Endodermal cell (in vitro differentiated cells): ENCODE data around the gene SCAMP3. TPM values are rescaled to one million over a fixed set of nuclear protein-coding genes. Genes with fewer than 3 reads are reported as not detected.
A peak's percentile ranks its signal among the peaks of the same experiment; 100 is the strongest.

ENCODE experiments used
- DNase-seq: peaks from one replicate; pipeline ENCODE4 v3.0.0-alpha.2; 2017
- H3K27ac ChIP-seq: 2 replicates; pipeline ENCODE4 v1.5.1; 2013; ENCODE audit warnings: mild to moderate bottlenecking, low read depth, low read length, moderate library complexity
- H3K27me3 ChIP-seq: 2 replicates; pipeline ENCODE4 v1.6.1; 2013; ENCODE audit warnings: mild to moderate bottlenecking, low read length, moderate library complexity; ENCODE audit not compliant: insufficient read depth, control insufficient read depth, poor library complexity, severe bottlenecking
- H3K36me3 ChIP-seq: 2 replicates; pipeline ENCODE4 v1.7.0; 2013; ENCODE audit warnings: mild to moderate bottlenecking, low read length, moderate library complexity; ENCODE audit not compliant: control insufficient read depth, insufficient read depth
- H3K4me1 ChIP-seq: one replicate; pipeline ENCODE4 v1.7.0; 2013; ENCODE audit warnings: low read length; ENCODE audit not compliant: control insufficient read depth, insufficient read depth
- H3K4me3 ChIP-seq: 2 replicates; pipeline ENCODE4 v1.5.1; 2013; ENCODE audit warnings: mild to moderate bottlenecking, low read length, moderate library complexity
- H3K9ac ChIP-seq: 2 replicates; pipeline ENCODE4 v1.6.1; 2013; ENCODE audit warnings: mild to moderate bottlenecking, low read length, moderate library complexity; ENCODE audit not compliant: poor library complexity, severe bottlenecking; ENCODE audit errors: extremely low read depth
- H3K9me3 ChIP-seq: 2 replicates; pipeline ENCODE4 v1.6.1; 2013; ENCODE audit warnings: mild to moderate bottlenecking, low read length, moderate library complexity; ENCODE audit not compliant: control insufficient read depth
- H3K27ac Mint-ChIP-seq: 2 replicates; pipeline ENCODE4 v1.8.0; 2020; ENCODE audit warnings: mixed read lengths
- H3K27me3 Mint-ChIP-seq: 2 replicates; pipeline ENCODE4 v1.8.0; 2021; ENCODE audit warnings: mild to moderate bottlenecking, mixed read lengths; ENCODE audit not compliant: insufficient read depth
- H3K36me3 Mint-ChIP-seq: 2 replicates; pipeline ENCODE4 v1.8.0; 2020; ENCODE audit warnings: low read depth, mixed read lengths
- H3K4me1 Mint-ChIP-seq: 2 replicates; pipeline ENCODE4 v1.8.0; 2020; ENCODE audit warnings: mixed read lengths
- H3K4me3 Mint-ChIP-seq: 2 replicates; pipeline ENCODE4 v1.8.0; 2020; ENCODE audit warnings: mild to moderate bottlenecking, moderate library complexity, mixed read lengths
- H3K9me3 Mint-ChIP-seq: 2 replicates; pipeline ENCODE4 v1.8.0; 2020; ENCODE audit warnings: mild to moderate bottlenecking, mixed read lengths
- WGBS, 2 experiments: methylation state at CpG; one replicate each; pipeline versions ENCODE4 v1.1.5 to v1.1.7; 2013; ENCODE audit warnings: missing lambda C conversion rate in 2 of 2, mixed read lengths in 1 of 2; ENCODE audit not compliant: insufficient coverage in 1 of 2, insufficient read length in 1 of 2; 5-methylcytosine and 5-hydroxymethylcytosine counted together
- total RNA-seq, 2 donors: library from RNA; stranded (reverse); fragmentation: NEBNext Ultra II Directional in 1 of 2; extraction: Animal tissue kit (Norgen Biotek cat#: 25700) in 1 of 2; gene quantifications; 2 replicates in 1 of 2; 3 replicates in 1 of 2; pipeline ENCODE4 v1.2.1, GENCODE V29; 2021
- TF ChIP-seq, protein P1 (sequence below): fragments of 200-600 bp; sonication (generic); conservative IDR thresholded peaks from 2 replicates; pipeline ENCODE4 v1.5.0; 2021; ENCODE audit warnings: antibody characterized with exemption, mild to moderate bottlenecking

Gene SCAMP3
- total RNA-seq, 2 donors from 2014 or later = 56.1 TPM

GRCh38 chr1:155207806-155208540, 54.2 kb downstream of the SCAMP3 start, which contains the start of gene THBS3:
TSS of gene THBS3 (minus strand) at chr1:155207897. CDS start at chr1:155207876, 21 bp downstream.
- no peaks in the 10 kb centered on the region for H3K9me3 ChIP-seq
- H3K4me3 Mint-ChIP-seq = peak within 1 kb of the TSS; percentile 89
- H3K4me3 ChIP-seq = peak within 1 kb of the TSS; percentile 93
- 11 to 18% methylated on average over 12 to 17 of the region's 17 CpGs for WGBS, 2 experiments
- no peaks in the 10 kb centered on the region for H3K27me3 ChIP-seq
- H3K36me3 ChIP-seq = peaks cover 9% of the 10 kb centered on the region
- peaks cover 24% of the 10 kb centered on the region for H3K4me1 Mint-ChIP-seq
- peaks cover 5% of the 10 kb centered on the region for H3K4me1 ChIP-seq
- TF ChIP-seq, protein P1, sequence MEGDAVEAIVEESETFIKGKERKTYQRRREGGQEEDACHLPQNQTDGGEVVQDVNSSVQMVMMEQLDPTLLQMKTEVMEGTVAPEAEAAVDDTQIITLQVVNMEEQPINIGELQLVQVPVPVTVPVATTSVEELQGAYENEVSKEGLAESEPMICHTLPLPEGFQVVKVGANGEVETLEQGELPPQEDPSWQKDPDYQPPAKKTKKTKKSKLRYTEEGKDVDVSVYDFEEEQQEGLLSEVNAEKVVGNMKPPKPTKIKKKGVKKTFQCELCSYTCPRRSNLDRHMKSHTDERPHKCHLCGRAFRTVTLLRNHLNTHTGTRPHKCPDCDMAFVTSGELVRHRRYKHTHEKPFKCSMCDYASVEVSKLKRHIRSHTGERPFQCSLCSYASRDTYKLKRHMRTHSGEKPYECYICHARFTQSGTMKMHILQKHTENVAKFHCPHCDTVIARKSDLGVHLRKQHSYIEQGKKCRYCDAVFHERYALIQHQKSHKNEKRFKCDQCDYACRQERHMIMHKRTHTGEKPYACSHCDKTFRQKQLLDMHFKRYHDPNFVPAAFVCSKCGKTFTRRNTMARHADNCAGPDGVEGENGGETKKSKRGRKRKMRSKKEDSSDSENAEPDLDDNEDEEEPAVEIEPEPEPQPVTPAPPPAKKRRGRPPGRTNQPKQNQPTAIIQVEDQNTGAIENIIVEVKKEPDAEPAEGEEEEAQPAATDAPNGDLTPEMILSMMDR = no peak
- peak within 1 kb of the TSS; percentile 94 for H3K27ac Mint-ChIP-seq
- H3K27ac ChIP-seq = peak within 1 kb of the TSS; percentile 99
- peaks cover 14% of the 10 kb centered on the region for H3K36me3 Mint-ChIP-seq
- DNase-seq = peak; percentile 78
- H3K9me3 Mint-ChIP-seq = no peaks in the 10 kb centered on the region
- H3K27me3 Mint-ChIP-seq = peaks cover 1% of the 10 kb centered on the region
- peak within 1 kb of the TSS; percentile 99 for H3K9ac ChIP-seq

GRCh38 chr1:155206891-155207805, 55.0 kb downstream of the SCAMP3 start:
- Mint-ChIP-seq H3K36me3 (peaks cover 19% of the 10 kb centered on the region), H3K27me3 (peaks cover 1% of the 10 kb centered on the region), H3K27ac (peak overlapping the region; percentile 20), H3K9me3 (no peaks in the 10 kb centered on the region), H3K4me1 (peaks cover 24% of the 10 kb centered on the region), H3K4me3 (peak overlapping the region; percentile 89)
- 12 to 31% methylated on average over 8 to 13 of the region's 13 CpGs for WGBS, 2 experiments
- peaks cover 9% of the 10 kb centered on the region for H3K36me3 ChIP-seq
- H3K9me3 ChIP-seq = no peaks in the 10 kb centered on the region
- DNase-seq = peak; percentile 97
- H3K4me3 ChIP-seq = peak overlapping the region; percentile 93
- H3K9ac ChIP-seq = peak overlapping the region; percentile 99
- no peaks in the 10 kb centered on the region for H3K27me3 ChIP-seq
- TF ChIP-seq, protein P1 = peak; percentile 92
- peak overlapping the region; percentile 99 for H3K27ac ChIP-seq
- H3K4me1 ChIP-seq = peaks cover 5% of the 10 kb centered on the region

Other genes with a start within 250 kb of the SCAMP3 start
- 1 to 10 TPM in 1 of 2 donors, under 1 TPM in 1; 0.44 to 2.0 TPM for gene DCST2, start 228.6 kb downstream of the SCAMP3 start, total RNA-seq
- not detected for gene DCST1, start 228.5 kb downstream of the SCAMP3 start, total RNA-seq
- gene ADAM15, start 211.0 kb downstream of the SCAMP3 start, total RNA-seq = 10 to 100 TPM; 13.4 to 16.5 TPM
- 10 to 100 TPM; 15.9 to 17.9 TPM for gene EFNA4, start 198.6 kb downstream of the SCAMP3 start, total RNA-seq
- gene EFNA3, start 183.5 kb downstream of the SCAMP3 start, total RNA-seq = 1 to 10 TPM; 3.1 to 6.0 TPM
- 1 to 10 TPM; 3.6 to 5.0 TPM for gene EFNA1, start 134.5 kb downstream of the SCAMP3 start, total RNA-seq
- gene SLC50A1, start 126.5 kb downstream of the SCAMP3 start, total RNA-seq = 10 to 100 TPM; 25.1 to 29.8 TPM
- gene DPM3, start 121.8 kb downstream of the SCAMP3 start, total RNA-seq = 10 to 100 TPM; 48.8 to 73.4 TPM
- gene KRTCAP2, start 89.1 kb downstream of the SCAMP3 start, total RNA-seq = 100 to 1,000 TPM; 143 to 152 TPM
- gene TRIM46, start 88.5 kb downstream of the SCAMP3 start, total RNA-seq = 1 to 10 TPM; 5.1 to 7.1 TPM
- 10 to 100 TPM; 17.6 to 27.9 TPM for gene THBS3, start 54.5 kb downstream of the SCAMP3 start, total RNA-seq
- 10 to 100 TPM; 47.3 to 63.2 TPM for gene MTX1, start 53.7 kb downstream of the SCAMP3 start, total RNA-seq
- gene ENTREP3, start 6.9 kb downstream of the SCAMP3 start, total RNA-seq = 10 to 100 TPM; 49.5 to 65.9 TPM
- 10 to 100 TPM; 69.8 to 82.3 TPM for gene CLK2, start 11.1 kb upstream of the SCAMP3 start, total RNA-seq
- 1 to 10 TPM; 8.7 to 9.2 TPM for gene HCN3, start 15.1 kb upstream of the SCAMP3 start, total RNA-seq
- under 1 TPM in 1 of 2 donors, not detected in 1; 0.40 TPM for gene PKLR, start 39.1 kb upstream of the SCAMP3 start, total RNA-seq
- 100 to 1,000 TPM; 247 to 250 TPM for gene FDPS, start 46.5 kb upstream of the SCAMP3 start, total RNA-seq
- 10 to 100 TPM; 74.5 to 83.8 TPM for gene RUSC1, start 58.5 kb upstream of the SCAMP3 start, total RNA-seq